ENCODE data around the gene CTLA4.

The CTLA4 gene

DNA sequence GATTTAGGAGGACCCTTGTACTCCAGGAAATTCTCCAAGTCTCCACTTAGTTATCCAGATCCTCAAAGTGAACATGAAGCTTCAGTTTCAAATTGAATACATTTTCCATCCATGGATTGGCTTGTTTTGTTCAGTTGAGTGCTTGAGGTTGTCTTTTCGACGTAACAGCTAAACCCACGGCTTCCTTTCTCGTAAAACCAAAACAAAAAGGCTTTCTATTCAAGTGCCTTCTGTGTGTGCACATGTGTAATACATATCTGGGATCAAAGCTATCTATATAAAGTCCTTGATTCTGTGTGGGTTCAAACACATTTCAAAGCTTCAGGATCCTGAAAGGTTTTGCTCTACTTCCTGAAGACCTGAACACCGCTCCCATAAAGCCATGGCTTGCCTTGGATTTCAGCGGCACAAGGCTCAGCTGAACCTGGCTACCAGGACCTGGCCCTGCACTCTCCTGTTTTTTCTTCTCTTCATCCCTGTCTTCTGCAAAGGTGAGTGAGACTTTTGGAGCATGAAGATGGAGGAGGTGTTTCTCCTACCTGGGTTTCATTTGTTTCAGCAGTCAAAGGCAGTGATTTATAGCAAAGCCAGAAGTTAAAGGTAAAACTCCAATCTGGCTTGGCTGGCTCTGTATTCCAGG, at the start of gene CTLA4:
Gene CTLA4, plus strand, starts transcription at position 211 of the 640 bp plus-strand sequence. Its CDS starts 172 bp downstream, at position 383.
- H3K36me3 ChIP-seq: no peaks in the 10 kb centered on the region
- no peaks in the 10 kb centered on the region for H3K27me3 ChIP-seq
- no peak for TF ChIP-seq Cebpa-rat (IDR thresholded peaks at IDR 0.05)
- peaks cover 0 to 22% (median 0%) of the 10 kb centered on the region in 11 experiments; a peak in 5 of 22 replicates for H3K9me3 ChIP-seq (replicated peaks in 1 of 11)
- peak within 1 kb of the TSS in 2 of 11 experiments; percentile 93 to 96; a peak in 2 of 22 replicates for H3K27ac ChIP-seq
- peak within 1 kb of the TSS in 2 of 11 experiments; percentile 60 to 71; a peak in 4 of 22 replicates for H3K9ac ChIP-seq
- H3K4me3 ChIP-seq: peak within 1 kb of the TSS in 2 of 10 experiments; percentile 30 to 33; a peak in 4 of 20 replicates
- no peaks in the 10 kb centered on the region for H4K20me1 ChIP-seq
- peaks cover 0 to 69% (median 4%) of the 10 kb centered on the region in 10 experiments; a peak in 8 of 20 replicates for H3K4me1 ChIP-seq
- H3K4me2 ChIP-seq: peak within 1 kb of the TSS in 4 of 11 experiments; percentile 6 to 86 (median 54); a peak in 5 of 22 replicates

DNA sequence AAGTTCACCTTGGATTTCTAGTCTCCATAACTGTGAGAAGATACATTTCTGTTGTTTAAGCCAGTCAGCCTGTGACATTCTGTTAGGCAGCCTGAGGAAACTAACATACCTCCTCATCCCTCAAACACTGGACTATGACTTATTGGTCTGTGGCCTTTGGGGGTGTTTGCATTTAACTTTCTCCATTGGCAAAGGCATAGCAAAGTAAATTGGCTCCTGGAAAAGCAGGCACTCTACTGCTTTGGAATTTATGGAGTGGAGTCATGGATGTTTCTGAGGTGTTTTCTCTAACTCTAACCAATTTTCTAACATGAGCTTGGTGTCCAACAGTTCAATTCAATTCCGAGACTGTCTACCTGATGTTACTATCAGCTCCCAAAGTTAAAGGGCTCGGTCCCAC, 48.9 kb upstream of the CTLA4 start:
- no peak overlapping the region for H3K27ac ChIP-seq
- H3K4me3 ChIP-seq: no peak overlapping the region
- no peaks in the 10 kb centered on the region for H3K9me3 ChIP-seq (replicated peaks in 1 of 11)
- no peaks in the 10 kb centered on the region for H4K20me1 ChIP-seq
- no peak overlapping the region for H3K9ac ChIP-seq
- H3K4me2 ChIP-seq: peak overlapping the region in 1 of 11 experiments; percentile 92; a peak in 2 of 22 replicates
- H3K36me3 ChIP-seq: no peaks in the 10 kb centered on the region
- peaks cover 4 to 76% (median 18%) of the 10 kb centered on the region in 10 experiments; a peak in 18 of 20 replicates for H3K4me1 ChIP-seq
- no peaks in the 10 kb centered on the region for H3K27me3 ChIP-seq
- TF ChIP-seq Cebpa-rat (IDR thresholded peaks at IDR 0.05): no peak

DNA sequence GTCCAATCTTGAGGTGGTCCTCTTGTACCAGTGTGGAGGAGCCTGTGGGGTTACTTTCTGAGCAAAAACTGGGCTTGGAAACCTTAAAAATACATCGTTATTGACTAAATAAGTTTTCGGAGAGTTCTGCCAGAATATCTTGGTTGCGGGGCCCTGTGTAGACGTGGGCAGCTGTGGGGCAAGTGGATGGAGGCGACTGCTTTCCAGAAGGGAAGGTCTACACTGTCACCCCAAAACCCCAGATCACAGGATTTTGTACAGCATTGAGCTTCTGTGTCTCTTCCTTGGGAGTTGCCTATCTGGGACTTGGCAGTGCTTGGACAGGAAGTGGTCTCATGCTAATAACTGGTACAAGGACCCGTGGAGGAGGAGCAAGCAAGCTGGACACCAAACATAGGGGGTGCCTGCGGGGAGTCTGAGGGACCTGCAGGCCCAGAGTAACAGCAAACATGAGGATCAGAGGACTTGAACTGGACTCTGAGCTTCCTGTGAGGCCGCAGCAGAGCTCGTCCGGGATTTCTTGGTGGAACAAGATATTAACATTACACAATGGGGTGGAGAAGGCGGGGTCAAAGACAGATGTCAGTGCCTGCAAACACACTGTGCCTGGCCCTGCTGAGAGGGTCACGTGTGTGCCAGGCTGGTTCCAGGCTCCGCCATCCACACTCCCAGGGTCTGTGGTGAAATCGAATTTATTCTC, 48.0 kb upstream of the CTLA4 start:
- H3K4me3 ChIP-seq: no peak overlapping the region
- no peak overlapping the region for H3K27ac ChIP-seq
- H3K9ac ChIP-seq: no peak overlapping the region
- H3K36me3 ChIP-seq: no peaks in the 10 kb centered on the region
- H4K20me1 ChIP-seq: no peaks in the 10 kb centered on the region
- H3K27me3 ChIP-seq: no peaks in the 10 kb centered on the region
- H3K4me1 ChIP-seq: peaks cover 4 to 76% (median 15%) of the 10 kb centered on the region in 10 experiments; a peak in 18 of 20 replicates
- no peak for TF ChIP-seq Cebpa-rat (IDR thresholded peaks at IDR 0.05)
- no peaks in the 10 kb centered on the region for H3K9me3 ChIP-seq (replicated peaks in 1 of 11)
- H3K4me2 ChIP-seq: peak overlapping the region in 3 of 11 experiments; percentile 23 to 45 (median 43); a peak in 3 of 22 replicates

DNA sequence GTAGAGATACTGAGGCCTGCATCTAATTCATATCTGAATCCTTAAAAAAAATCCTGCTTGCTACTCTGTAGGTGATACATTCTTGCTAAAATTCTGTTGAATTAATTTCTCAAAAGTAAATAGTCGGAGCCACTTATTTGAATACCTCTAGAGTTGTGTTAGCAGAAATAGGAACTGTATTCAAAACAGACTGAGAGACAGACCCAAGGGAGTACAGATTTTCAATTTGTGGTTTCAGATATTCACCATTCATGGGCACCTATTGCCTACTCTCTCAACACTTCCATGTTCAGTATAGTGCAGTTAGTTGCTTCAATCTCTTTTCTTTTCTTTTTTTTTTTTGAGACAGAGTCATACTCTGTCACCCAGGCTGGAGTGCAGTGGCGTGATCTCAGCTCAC, 46.6 kb upstream of the CTLA4 start:
- Histone ChIP-seq H3K4me3 (no peak overlapping the region), H3K4me2 (peak overlapping the region in 7 of 11 experiments; percentile 0 to 47 (median 18); a peak in 9 of 22 replicates), H3K36me3 (no peaks in the 10 kb centered on the region), H3K4me1 (peaks cover 3 to 75% (median 8%) of the 10 kb centered on the region in 10 experiments; a peak in 17 of 20 replicates), H3K27ac (no peak overlapping the region), H4K20me1 (no peaks in the 10 kb centered on the region), H3K9ac (no peak overlapping the region), H3K27me3 (no peaks in the 10 kb centered on the region), H3K9me3 (replicated peaks in 1 of 11) (no peaks in the 10 kb centered on the region)
- TF ChIP-seq Cebpa-rat (IDR thresholded peaks at IDR 0.05): no peak

DNA sequence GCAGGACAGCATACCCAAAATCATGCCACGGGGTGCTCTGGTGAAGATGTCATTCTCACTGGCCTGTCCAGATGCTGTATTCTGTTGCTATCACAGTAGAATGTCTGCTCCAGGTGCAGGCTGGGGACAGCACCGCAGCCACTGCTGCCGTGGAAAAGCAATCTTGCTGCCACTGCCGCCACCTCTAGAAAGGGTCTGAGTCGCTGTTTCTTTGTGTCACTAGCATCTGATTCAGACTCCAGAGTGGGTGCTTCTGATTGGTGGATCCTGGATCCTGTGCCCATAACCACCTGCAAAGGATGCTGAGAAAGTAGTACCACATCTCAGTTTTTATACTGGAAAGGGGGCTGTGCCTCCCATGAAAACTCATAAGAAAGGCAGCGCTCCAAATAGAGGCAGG, 45.3 kb upstream of the CTLA4 start:
- H3K4me3 ChIP-seq: no peak overlapping the region
- H4K20me1 ChIP-seq: no peaks in the 10 kb centered on the region
- H3K27me3 ChIP-seq: no peaks in the 10 kb centered on the region
- H3K9ac ChIP-seq: no peak overlapping the region
- peaks cover 0 to 5% (median under 1%) of the 10 kb centered on the region in 11 experiments; a peak in 4 of 22 replicates for H3K9me3 ChIP-seq (replicated peaks in 1 of 11)
- peaks cover 0 to 63% (median 7%) of the 10 kb centered on the region in 10 experiments; a peak in 15 of 20 replicates for H3K4me1 ChIP-seq
- H3K4me2 ChIP-seq: no peak overlapping the region
- no peak for TF ChIP-seq Cebpa-rat (IDR thresholded peaks at IDR 0.05)
- H3K36me3 ChIP-seq: no peaks in the 10 kb centered on the region
- H3K27ac ChIP-seq: no peak overlapping the region

DNA sequence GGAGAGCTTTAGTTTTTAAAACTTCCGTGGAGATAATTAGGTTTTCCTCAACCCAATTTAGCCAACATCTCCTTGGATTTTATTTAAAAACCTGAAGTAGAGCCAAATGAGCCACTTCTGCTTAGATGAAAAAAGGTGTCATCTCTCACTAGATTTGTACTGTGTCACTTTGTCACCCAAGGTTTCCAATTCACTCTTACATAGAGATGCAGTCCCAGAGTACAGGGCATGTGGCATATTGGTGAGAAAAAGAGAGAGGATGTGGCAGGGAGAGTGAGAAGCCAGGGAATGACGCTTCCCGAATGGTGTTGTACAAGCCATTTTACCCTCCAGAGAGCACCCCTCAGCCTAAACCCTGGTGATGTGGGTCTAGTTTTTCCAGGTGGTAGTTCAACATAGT, 44.4 kb upstream of the CTLA4 start:
- Histone ChIP-seq H3K4me3 (no peak overlapping the region), H4K20me1 (no peaks in the 10 kb centered on the region), H3K36me3 (no peaks in the 10 kb centered on the region), H3K27me3 (no peaks in the 10 kb centered on the region), H3K4me2 (no peak overlapping the region), H3K9me3 (replicated peaks in 1 of 11) (peaks cover 0 to 13% (median 9%) of the 10 kb centered on the region in 11 experiments; a peak in 9 of 22 replicates), H3K4me1 (peaks cover 0 to 55% (median 7%) of the 10 kb centered on the region in 10 experiments; a peak in 15 of 20 replicates), H3K27ac (no peak overlapping the region), H3K9ac (no peak overlapping the region)
- no peak for TF ChIP-seq Cebpa-rat (IDR thresholded peaks at IDR 0.05)

DNA sequence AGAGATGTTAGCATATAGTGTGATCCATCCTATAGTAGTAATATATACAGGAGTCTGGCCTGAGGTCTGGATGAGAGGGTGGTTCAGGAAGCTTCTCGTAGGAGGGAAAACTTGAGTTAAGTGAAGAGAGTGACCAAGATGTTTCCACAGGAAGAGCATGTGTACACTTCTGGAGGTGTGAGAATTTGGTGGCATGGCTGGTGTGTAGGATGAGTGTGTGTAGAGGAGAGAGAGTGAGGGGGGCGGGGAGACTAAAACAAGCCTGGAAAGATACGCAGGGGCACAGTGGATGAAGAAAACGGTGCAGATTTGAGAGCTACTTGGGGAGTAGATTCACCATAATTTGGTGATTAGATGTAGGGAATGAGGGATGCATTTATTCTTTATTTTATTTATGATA, 43.5 kb upstream of the CTLA4 start:
- H3K36me3 ChIP-seq: no peaks in the 10 kb centered on the region
- H3K4me1 ChIP-seq: peaks cover 0 to 54% (median 7%) of the 10 kb centered on the region in 10 experiments; a peak in 15 of 20 replicates
- no peak overlapping the region for H3K9ac ChIP-seq
- no peak overlapping the region for H3K4me3 ChIP-seq
- H3K27me3 ChIP-seq: no peaks in the 10 kb centered on the region
- no peak for TF ChIP-seq Cebpa-rat (IDR thresholded peaks at IDR 0.05)
- no peak overlapping the region for H3K27ac ChIP-seq
- peaks cover 0 to 18% (median 11%) of the 10 kb centered on the region in 11 experiments; a peak in 9 of 22 replicates for H3K9me3 ChIP-seq (replicated peaks in 1 of 11)
- no peaks in the 10 kb centered on the region for H4K20me1 ChIP-seq
- peak overlapping the region in 2 of 11 experiments; percentile 55 to 61; a peak in 3 of 22 replicates for H3K4me2 ChIP-seq

DNA sequence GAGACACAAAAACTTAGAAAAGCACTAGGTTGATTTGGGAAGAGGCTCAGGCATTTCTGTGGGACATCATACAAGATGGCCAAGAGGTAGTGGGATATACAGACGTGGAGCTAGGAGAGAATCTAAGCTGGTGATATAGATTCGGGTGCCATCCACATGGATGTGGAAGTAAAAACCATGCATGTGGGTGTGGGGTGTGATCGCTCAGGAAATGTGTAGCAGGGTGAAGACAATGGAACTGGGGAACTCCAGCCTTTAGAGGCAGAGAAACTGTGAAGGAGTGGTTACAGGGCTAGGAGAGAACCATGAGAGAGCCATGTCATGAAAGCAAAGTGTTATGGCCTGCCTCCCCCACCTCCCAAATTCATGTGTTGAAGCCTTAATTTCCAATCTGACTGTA, 43.0 kb upstream of the CTLA4 start:
- TF ChIP-seq Cebpa-rat (IDR thresholded peaks at IDR 0.05): no peak
- no peak overlapping the region for H3K4me3 ChIP-seq
- peaks cover 0 to 50% (median 7%) of the 10 kb centered on the region in 10 experiments; a peak in 15 of 20 replicates for H3K4me1 ChIP-seq
- no peaks in the 10 kb centered on the region for H3K27me3 ChIP-seq
- peak overlapping the region in 3 of 11 experiments; percentile 51 to 61 (median 55); a peak in 6 of 22 replicates for H3K4me2 ChIP-seq
- H3K27ac ChIP-seq: 0 out of 22 replicates have a peak overlapping the region, but pooled peaks of 1 of the 11 experiments have one; percentile 12
- H3K9ac ChIP-seq: no peak overlapping the region
- H3K9me3 ChIP-seq (replicated peaks in 1 of 11): peaks cover 0 to 18% (median 11%) of the 10 kb centered on the region in 11 experiments; a peak in 9 of 22 replicates
- no peaks in the 10 kb centered on the region for H3K36me3 ChIP-seq
- no peaks in the 10 kb centered on the region for H4K20me1 ChIP-seq

DNA sequence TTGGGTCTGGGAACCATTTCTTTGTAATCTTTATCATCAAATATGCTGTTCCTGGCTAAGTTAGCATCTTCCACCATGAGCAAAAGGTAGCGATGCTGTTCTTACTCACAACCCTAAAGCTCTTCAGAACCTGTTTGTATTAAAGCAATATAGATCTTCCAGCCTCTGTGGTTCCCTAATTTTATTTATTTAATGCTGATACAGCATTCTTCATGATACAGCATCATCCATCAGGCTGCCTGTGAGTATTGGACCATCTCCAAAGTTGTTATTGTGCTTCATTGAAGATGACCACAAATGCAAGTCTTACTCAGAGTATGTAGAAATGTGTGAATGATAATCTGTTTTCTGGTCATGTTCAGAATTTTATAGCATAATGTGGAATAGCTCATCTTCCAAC, 40.9 kb upstream of the CTLA4 start:
- Histone ChIP-seq H3K4me1 (peaks cover 0 to 38% (median 0%) of the 10 kb centered on the region in 10 experiments; a peak in 8 of 20 replicates), H3K36me3 (no peaks in the 10 kb centered on the region), H3K9me3 (replicated peaks in 1 of 11) (peaks cover 0 to 18% (median 11%) of the 10 kb centered on the region in 11 experiments; a peak in 9 of 22 replicates), H3K4me2 (no peak overlapping the region), H3K27ac (no peak overlapping the region), H4K20me1 (no peaks in the 10 kb centered on the region), H3K27me3 (no peaks in the 10 kb centered on the region), H3K9ac (no peak overlapping the region), H3K4me3 (no peak overlapping the region)
- TF ChIP-seq Cebpa-rat (IDR thresholded peaks at IDR 0.05): no peak
